Ramos (cell line): Measurements from ENCODE around the gene RASSF4.

Experiments used
- in situ Hi-C: fragments of 300-500 bp; cut with MboI; formaldehyde crosslinking; loops from one replicate; pipeline ENCODE4 v1.14.3; 2022; ENCODE audit warnings: low sequenced_read_pairs; ENCODE audit not compliant: unreplicated experiment

Gene RASSF4

GRCh38 chr10:44960482-44961229 is 1.1 kb downstream of the RASSF4 start:
- in situ Hi-C loops: no loop called here

- in situ Hi-C loops: no loop called here
These were observed 1.6 kb downstream of the RASSF4 start for GRCh38 chr10:44961230-44961571.

GRCh38 chr10:44961931-44962750 is 2.5 kb downstream of the RASSF4 start:
- in situ Hi-C loops: no loop called here

GRCh38 chr10:44962870-44963738 is 3.5 kb downstream of the RASSF4 start:
- in situ Hi-C loops: no loop called here

GRCh38 chr10:44963772-44964633 is 4.4 kb downstream of the RASSF4 start:
- in situ Hi-C loops: no loop called here

GRCh38 chr10:44965104-44965503 is 5.5 kb downstream of the RASSF4 start:
- in situ Hi-C loops: no loop called here

- in situ Hi-C loops: no loop called here
These were observed 6.1 kb downstream of the RASSF4 start for GRCh38 chr10:44965651-44966097.

GRCh38 chr10:44966129-44966815 is 6.7 kb downstream of the RASSF4 start:
- in situ Hi-C loops: no loop called here

GRCh38 chr10:44966816-44967509 is 7.4 kb downstream of the RASSF4 start:
- in situ Hi-C loops: no loop called here

- in situ Hi-C loops: no loop called here
These were observed 8.0 kb downstream of the RASSF4 start for GRCh38 chr10:44967616-44968015.

- in situ Hi-C loops: no loop called here
These were observed 8.5 kb downstream of the RASSF4 start for GRCh38 chr10:44968091-44968490.

GRCh38 chr10:44968500-44969400 is 9.1 kb downstream of the RASSF4 start:
- in situ Hi-C loops: no loop called here

- in situ Hi-C loops: no loop called here
These were observed 10.3 kb downstream of the RASSF4 start for GRCh38 chr10:44969854-44970253.

- in situ Hi-C loops: no loop called here
These were observed 11.3 kb downstream of the RASSF4 start for GRCh38 chr10:44970812-44971395.

GRCh38 chr10:44971434-44971833 is 11.8 kb downstream of the RASSF4 start:
- in situ Hi-C loops: no loop called here

GRCh38 chr10:44971935-44972757 is 12.5 kb downstream of the RASSF4 start:
- in situ Hi-C loops: no loop called here
